ENCODE data around the gene TRIP4.
A peak's percentile ranks its signal among the peaks of the same experiment; 100 is the strongest.

Gene TRIP4

GRCh38 chr15:64447536-64448315, 60.1 kb downstream of the TRIP4 start:
- peaks cover 31% of the 10 kb centered on the region for H3K36me3 Mint-ChIP-seq (ENCODE audit: low read depth)
- no peak overlapping the region for H3K4me3 Mint-ChIP-seq
- peaks cover 15% of the 10 kb centered on the region for H3K4me1 Mint-ChIP-seq
- TF ChIP-seq, protein P1, sequence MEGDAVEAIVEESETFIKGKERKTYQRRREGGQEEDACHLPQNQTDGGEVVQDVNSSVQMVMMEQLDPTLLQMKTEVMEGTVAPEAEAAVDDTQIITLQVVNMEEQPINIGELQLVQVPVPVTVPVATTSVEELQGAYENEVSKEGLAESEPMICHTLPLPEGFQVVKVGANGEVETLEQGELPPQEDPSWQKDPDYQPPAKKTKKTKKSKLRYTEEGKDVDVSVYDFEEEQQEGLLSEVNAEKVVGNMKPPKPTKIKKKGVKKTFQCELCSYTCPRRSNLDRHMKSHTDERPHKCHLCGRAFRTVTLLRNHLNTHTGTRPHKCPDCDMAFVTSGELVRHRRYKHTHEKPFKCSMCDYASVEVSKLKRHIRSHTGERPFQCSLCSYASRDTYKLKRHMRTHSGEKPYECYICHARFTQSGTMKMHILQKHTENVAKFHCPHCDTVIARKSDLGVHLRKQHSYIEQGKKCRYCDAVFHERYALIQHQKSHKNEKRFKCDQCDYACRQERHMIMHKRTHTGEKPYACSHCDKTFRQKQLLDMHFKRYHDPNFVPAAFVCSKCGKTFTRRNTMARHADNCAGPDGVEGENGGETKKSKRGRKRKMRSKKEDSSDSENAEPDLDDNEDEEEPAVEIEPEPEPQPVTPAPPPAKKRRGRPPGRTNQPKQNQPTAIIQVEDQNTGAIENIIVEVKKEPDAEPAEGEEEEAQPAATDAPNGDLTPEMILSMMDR (IDR thresholded peaks at IDR 0.05; ENCODE audit: unreplicated experiment in 3 of 3), result no peak
- H3K27ac Mint-ChIP-seq, result no peak overlapping the region
- no peaks in the 10 kb centered on the region for H3K27me3 Mint-ChIP-seq (ENCODE audit: low read depth)
- H3K9me3 Mint-ChIP-seq, result no peaks in the 10 kb centered on the region

- peaks cover 9% of the 10 kb centered on the region for H3K36me3 Mint-ChIP-seq (ENCODE audit: low read depth)
- TF ChIP-seq, protein P1 (IDR thresholded peaks at IDR 0.05; ENCODE audit: unreplicated experiment in 3 of 3), result no peak
- H3K4me3 Mint-ChIP-seq, result no peak overlapping the region
- no peaks in the 10 kb centered on the region for H3K9me3 Mint-ChIP-seq
- peak overlapping the region; percentile 35 to 68 (median 54) for H3K27ac Mint-ChIP-seq
- no peaks in the 10 kb centered on the region for H3K27me3 Mint-ChIP-seq (ENCODE audit: low read depth)
- H3K4me1 Mint-ChIP-seq, result peaks cover 44% of the 10 kb centered on the region
Measured at GRCh38 chr15:64452988-64453688, 65.5 kb downstream of the TRIP4 start.

DNA sequence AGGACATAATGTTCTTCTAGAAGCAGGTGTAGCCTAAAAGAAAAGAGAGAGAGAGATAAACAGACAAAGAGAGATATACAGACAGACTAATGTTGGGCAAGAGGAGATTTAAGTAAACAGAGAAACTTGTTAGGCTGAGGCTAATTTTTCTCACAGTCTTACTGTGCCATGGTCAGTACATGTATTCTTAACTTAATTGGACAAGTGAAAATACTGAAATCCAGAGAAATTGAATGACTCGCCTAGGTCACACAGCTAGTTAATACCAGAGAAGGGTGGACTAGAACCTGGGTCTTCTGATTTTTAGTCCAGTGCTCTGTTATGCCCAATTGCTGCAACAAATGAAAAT, 66.0 kb downstream of the TRIP4 start:
- H3K4me3 Mint-ChIP-seq, result no peak overlapping the region
- TF ChIP-seq, protein P1 (IDR thresholded peaks at IDR 0.05; ENCODE audit: unreplicated experiment in 3 of 3), result no peak
- H3K36me3 Mint-ChIP-seq (ENCODE audit: low read depth), result peaks cover 5% of the 10 kb centered on the region
- no peaks in the 10 kb centered on the region for H3K27me3 Mint-ChIP-seq (ENCODE audit: low read depth)
- H3K9me3 Mint-ChIP-seq, result no peaks in the 10 kb centered on the region
- H3K27ac Mint-ChIP-seq, result peak overlapping the region; percentile 35 to 68 (median 54)
- peaks cover 46% of the 10 kb centered on the region for H3K4me1 Mint-ChIP-seq

- H3K27ac Mint-ChIP-seq, result peak overlapping the region; percentile 35 to 68 (median 54)
- H3K4me1 Mint-ChIP-seq, result peaks cover 48% of the 10 kb centered on the region
- peaks cover 3% of the 10 kb centered on the region for H3K36me3 Mint-ChIP-seq (ENCODE audit: low read depth)
- H3K27me3 Mint-ChIP-seq (ENCODE audit: low read depth), result no peaks in the 10 kb centered on the region
- no peaks in the 10 kb centered on the region for H3K9me3 Mint-ChIP-seq
- no peak overlapping the region for H3K4me3 Mint-ChIP-seq
- TF ChIP-seq, protein P1 (IDR thresholded peaks at IDR 0.05; ENCODE audit: unreplicated experiment in 3 of 3), result no peak
Measured at GRCh38 chr15:64454282-64454681, 66.6 kb downstream of the TRIP4 start.

DNA sequence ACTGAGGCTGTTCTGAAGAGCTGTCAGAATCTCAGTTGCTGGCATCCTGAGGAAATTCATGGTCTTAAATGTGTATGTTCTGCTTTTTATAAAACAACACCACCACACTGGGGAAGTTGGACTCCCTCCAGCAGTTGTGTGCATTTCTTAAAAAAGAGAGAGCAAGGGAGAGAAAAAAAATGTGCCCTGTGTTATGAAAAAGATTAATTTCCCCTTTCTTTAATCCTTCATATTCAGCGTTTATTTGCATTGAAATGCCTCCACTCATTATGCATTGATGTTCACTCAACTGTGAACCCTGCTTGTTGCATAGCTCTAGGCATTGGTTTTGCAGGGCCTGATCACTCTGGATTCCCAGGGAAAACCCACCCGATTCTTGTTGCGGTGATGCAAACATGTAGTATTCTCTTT, 68.3 kb downstream of the TRIP4 start:
- no peaks in the 10 kb centered on the region for H3K9me3 Mint-ChIP-seq
- H3K27ac Mint-ChIP-seq, result peak overlapping the region; percentile 89 to 91 (median 91)
- peak overlapping the region; percentile 24 to 48 (median 33) for H3K4me3 Mint-ChIP-seq

More for the DNA sequence above, 68.3 kb downstream of the TRIP4 start:
- Mint-ChIP-seq H3K4me1 (peaks cover 58% of the 10 kb centered on the region), H3K27me3 (ENCODE audit: low read depth) (no peaks in the 10 kb centered on the region), H3K36me3 (ENCODE audit: low read depth) (no peaks in the 10 kb centered on the region)
- TF ChIP-seq, protein P1 (IDR thresholded peaks at IDR 0.05; ENCODE audit: unreplicated experiment in 3 of 3), result no peak

All from nephron (organoid).